HG02870 (cell line): ENCODE results near the gene NAV2.
"Not testable (repeated sequence)": the region's sequence is repeated elsewhere in the genome, so short reads cannot be mapped to it uniquely, and the experiment has no call there.

Experiments used
- ATAC-seq: cut with Tn5 transposase; IDR thresholded peaks from one replicate; pipeline ENCODE4 v1.9.1; 2021; ENCODE audit warnings: mild to moderate bottlenecking, moderate library complexity; ENCODE audit not compliant: unreplicated experiment

The NAV2 gene

DNA sequence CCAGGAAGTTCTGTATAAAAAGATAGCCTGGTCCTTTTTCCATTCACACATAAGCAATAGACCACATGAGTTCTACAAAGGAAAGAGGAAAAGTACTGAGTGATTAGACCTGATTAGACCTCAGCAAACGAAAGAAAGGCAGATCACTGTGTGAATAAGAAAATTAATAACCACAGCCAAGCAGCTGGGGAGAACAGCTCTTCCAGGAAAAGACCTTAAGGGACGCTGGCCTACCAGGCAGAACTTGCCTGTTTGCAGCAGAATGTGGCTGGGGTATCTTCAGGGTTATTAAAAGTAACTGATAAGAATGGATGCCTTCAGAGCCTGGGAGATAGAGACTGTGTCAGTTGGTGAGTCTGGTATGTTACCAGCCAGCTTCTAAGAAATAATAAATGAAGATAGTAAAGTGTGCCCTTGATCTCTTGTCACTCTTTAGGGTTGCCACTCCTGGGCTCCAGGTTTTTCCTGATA, 274.7 kb downstream of the NAV2 start:
- no peak for ATAC-seq

GRCh38 chr11:19988598-19988997, 276.0 kb downstream of the NAV2 start:
- no peak for ATAC-seq

DNA sequence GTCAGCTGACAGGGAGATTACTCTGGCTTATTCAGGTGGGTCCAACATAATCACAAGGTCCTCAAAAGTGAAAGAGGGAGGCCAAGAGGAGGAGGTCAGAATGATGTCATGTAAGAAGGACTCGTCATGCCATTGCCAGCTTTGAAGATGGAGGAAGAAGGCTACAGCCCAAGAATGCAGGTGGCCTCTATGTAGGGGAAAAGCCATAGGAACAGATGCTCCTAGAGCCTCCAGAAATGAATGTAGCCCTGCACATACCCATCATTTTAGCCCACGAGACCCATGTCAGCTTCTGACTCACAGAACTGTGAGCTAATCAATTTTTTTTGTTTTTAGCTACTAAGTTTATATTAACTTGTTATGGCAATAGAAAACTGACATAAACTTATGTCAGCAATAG, 276.6 kb downstream of the NAV2 start:
- no peak for ATAC-seq

GRCh38 chr11:19992162-19992561, 279.5 kb downstream of the NAV2 start:
- ATAC-seq: no peak

- ATAC-seq: no peak
These were observed 280.4 kb downstream of the NAV2 start for GRCh38 chr11:19992998-19993397.

- no peak for ATAC-seq
These were observed 282.0 kb downstream of the NAV2 start for GRCh38 chr11:19994672-19995071.

DNA sequence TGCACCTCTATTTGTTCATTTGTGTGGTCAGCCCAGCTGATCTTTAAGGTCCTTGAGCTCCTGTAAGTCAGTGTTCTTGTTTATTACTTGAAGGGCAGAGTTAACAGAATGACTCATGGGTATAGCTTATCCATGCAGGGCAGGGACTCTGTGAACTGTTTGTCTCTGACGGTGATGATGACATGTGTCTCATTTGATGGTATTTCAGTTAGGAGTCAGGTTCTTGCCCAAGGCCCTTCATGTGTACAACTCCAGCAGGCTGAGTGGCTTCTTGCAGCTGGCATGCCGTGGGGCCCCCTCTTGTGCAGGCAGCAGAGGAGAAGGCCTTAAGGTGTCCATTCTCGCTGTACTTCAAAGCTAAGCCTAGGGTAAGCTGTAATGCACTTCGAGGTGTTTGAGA, 282.5 kb downstream of the NAV2 start:
- no peak for ATAC-seq

DNA sequence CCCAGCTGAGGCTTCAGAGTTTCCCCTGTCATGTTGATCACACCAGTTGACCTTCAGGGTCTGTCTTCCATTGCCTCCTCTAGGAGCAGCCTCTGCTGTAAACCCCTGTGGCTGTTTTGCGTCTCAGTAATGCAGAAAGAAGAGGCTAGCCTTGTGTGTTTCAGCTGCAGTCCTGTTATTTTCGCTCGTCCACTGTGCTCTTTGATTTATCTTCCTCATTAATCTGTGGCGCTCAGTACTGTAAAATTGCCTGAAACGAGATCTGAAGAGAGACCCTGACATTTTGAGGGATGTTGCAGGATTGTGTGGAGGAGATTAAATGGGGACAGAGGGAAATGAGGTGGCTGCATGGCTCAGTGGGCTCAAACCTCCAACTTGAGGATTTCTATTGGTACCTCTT, 283.9 kb downstream of the NAV2 start:
- ATAC-seq: no peak

DNA sequence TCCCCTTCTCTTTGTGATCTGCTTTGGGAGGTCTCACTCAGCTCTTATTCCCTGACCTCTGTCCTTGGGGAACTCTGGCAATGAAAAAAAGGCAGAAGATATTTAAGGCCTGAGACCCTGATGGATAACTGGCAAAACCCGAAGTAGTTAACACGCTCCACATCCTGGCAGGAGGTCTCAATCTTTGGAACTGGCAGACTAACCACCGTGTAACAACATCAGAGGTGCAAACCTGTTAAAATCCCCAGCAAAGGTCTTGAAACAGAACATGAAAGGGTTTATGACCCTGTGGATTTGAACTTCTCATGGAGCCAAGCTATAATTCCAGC, 287.3 kb downstream of the NAV2 start:
- ATAC-seq: no peak

DNA sequence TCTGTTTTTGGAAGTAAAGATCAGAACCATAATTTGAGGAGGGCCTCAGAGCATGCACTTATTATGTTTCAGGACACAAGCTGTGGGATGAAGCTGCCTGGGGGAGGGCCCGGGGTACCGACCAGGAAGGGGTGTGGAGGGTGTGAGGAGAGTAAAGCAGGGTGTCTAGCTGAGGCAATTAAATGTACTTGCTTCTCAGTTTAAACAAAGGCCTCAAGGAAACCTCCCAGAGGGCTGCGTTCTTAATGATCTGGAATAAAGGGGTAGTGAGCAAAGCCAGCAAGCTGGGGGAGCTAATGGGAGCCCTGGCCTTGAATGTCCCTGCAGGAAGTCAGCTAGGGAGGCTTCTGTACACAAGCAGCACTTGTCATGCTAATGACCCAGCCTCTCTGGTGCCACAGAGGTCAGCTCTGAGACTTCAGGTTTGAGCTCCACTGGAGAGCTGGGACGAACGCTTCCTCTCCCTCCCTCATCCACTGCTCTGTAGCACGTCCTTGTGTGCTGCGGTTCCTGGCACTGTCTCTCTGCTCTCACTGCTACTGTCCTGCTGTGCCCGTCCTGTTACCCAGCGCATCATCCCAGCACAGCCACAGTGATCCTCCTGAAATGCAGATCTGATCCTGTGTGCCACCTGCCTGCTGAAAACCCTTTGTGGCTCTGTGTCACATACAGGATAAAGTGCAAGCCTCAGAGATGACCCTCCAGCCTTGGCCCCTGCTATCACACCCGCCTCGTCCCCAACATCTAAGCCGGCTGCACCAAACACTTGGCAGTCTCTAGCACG, 287.9 kb downstream of the NAV2 start:
- no peak for ATAC-seq

DNA sequence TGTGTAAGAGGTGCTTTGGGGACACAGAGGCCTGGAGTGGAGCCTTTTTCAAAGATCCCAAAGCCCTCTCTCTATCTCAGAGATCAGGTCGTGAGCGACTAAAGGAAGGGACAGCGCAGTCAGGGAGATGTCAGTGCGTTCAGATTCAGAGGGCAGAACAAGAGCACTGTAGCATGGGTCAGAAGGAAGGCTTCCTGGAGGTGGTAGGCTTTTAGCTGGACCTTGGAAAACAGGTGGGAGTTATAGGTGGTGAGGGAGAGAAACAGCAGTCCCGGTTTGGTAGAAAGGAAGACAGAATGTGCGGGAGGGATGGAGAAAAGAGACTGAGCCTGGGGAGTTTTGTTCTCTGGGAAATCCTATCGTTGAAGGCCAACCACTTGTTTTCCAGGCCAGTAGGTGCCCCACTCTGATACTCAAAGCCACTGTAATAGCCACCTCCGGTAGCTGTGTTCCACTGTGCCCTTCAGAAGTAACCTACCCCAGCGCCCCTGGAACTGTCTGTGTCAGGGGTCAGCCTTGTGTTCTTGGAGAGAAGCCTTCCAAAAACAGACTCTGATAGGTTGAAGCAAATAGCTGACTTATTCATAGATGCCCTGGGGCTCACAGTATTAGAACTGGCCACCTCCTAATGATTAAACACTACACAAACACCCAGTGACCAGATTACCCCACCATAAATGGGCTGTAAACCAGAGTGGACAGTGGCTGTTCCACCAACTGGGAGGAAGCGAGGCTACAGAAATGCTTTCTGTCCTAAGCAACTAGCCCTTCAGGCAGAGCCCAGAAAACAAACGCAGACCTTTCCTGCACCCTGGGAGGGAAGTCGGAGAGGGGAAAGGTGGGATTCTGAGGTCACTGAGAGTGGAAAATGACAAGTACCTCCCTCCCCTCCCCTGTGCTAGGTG, 289.9 kb downstream of the NAV2 start:
- no peak for ATAC-seq

DNA sequence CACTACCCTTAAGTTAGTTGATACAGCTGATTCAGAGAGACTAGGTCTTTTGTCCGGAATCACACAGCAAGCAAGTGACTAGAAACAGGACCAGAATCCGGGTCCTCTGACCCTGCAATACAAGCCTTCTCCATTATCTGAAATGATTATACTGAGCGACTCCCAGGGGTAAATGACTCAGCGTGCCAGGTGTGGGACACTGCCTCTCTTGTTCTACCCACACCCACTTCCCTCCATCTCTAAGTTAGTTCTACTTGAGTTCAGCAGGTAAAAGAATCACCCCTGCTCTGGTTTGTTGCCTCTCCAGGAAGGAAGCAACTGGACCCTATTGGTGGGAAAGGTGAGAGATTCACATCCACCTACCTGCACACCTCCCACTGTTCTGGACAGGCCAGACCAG, 290.7 kb downstream of the NAV2 start:
- ATAC-seq: no peak

DNA sequence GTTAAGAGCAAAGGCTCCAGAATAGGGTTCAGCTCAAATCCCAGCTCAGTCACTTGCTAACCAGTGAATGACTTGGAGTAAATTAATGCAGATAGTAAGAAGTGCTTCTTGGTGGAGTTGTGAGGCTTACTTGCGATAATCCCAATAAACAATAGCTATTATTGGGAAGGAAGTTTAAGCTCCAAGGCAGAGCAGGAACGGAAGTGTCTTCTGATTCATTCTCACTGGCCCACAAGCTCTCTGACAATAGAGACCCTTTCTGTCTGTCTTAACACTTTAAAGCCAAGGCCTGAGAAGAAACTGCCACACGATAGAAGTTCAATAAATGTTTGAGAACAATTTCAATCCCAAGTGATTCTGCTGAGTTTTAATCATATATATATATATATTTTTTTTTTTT, 292.2 kb downstream of the NAV2 start:
- ATAC-seq: no peak

DNA sequence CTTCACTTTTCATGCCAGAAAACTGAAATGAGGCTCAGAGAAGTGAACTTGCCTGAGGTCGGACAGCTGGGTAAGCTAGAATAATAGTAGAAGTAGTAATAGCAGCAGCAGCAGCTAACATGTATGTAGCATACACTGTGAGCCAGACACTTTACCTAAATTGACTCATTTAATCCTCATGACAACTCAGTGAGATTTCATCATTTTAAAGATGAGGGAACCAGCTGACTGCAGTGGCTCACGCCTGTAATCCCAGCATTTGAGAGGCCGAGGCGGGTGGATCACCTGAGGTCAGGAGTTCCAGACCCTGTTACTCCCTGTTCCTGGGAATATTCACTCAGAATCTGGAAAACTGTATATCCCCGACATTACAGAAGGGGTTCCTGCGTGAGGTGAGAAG, 293.1 kb downstream of the NAV2 start:
- ATAC-seq: no peak

DNA sequence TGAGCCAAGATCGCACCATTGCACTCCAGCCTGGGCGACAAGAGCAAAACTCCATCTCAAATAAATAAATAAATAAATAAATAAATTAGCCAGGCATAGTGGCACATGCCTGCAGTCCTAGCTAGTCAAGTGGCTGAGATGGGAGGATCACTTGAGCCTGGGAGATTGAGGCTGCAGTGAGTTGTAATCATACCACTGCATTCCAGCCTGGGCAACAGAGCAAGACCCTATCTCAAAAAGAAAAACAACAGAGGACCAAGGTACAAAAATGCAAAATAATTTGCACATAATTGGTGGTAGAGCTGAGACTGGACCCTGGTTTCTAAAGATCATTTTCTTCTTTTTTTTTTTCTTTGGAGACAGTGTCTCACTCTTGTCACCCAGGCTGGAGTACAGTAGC, 294.0 kb downstream of the NAV2 start:
- ATAC-seq: not testable (repeated sequence)

DNA sequence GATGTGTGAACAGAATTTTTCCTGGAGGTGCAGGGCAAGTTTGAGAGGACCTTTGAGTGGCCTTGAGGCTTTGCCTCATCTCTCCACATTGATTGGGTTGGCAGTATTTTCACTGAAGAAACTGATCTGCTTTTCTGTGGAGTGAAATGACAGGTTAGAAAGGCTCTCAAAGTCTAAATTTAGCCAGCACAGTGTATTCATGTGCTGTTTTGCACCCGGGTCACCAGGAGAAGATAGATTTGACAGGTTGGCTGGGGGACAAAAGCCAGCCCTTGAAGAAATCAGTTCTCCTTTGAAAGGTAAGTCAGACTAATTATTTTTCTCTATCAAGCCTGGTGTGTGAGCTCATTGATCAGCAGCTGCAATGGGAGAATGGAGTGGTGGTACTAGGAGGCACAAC, 294.7 kb downstream of the NAV2 start:
- ATAC-seq: no peak

DNA sequence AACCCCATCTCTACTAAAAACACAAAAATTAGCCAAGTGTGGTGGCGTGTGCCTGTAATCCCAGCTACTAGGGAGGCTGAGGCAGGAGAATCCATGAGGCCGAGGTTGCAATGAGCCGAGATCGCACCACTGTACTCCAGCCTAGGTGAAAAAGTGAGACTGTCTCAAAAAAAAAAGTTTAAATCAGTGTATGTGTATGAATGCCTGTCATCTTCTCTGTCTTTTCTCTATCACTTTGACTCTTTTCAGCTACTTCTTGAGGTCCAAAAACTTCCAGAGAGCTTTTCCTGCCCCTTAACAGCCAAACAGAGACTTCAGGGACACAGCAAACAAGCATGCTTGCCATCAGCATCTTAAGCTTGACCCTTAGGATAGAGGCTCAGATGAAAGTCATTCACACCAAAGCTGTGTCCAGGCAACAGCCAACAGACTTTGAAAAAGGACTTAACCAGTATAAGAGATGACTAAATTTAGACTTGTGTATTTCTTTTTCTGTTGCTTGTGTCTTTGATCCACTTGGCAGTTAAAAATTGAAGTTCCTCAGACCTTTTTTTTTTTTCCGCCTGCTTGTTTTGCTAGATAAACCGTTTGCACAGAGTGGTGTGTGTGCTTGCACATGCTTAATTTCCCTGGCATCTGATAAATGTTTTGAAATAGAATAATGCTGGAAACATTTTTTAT, 295.7 kb downstream of the NAV2 start:
- ATAC-seq: no peak

- ATAC-seq: no peak
These were observed 296.4 kb downstream of the NAV2 start for GRCh38 chr11:20008871-20009644.

DNA sequence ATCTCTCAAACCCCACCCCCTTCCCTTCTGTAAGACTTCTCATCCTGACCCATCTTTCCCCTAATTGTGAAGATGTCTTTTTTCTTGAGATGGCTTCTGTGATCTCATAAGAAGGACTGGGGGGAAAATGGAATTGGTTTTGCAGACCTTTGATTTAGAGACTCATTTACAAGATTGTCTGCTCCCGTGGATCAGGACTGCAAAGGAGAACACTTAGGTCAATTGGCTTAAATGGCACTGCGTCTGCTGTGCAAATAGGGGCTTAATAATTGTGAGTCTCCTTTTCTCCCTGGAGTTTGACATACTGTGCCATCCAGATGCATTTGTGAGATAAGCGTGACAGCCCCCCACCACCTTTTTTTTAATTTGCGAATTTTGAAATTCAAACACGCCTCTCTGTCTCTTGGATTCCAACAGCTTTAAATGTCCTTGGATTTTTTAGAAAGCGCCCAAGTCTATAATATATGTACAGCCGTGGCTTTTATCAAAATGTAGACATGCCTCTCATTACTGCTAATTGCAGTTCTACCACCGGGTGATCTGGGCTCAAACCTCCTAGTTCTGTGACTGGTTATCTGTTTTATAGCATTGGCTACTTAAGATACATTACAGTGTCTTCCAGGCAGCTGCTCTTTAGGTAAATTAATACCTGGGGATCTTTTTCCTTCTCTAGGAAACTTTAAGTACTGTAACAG, 297.7 kb downstream of the NAV2 start:
- ATAC-seq: no peak

- no peak for ATAC-seq
These were observed 298.2 kb downstream of the NAV2 start for GRCh38 chr11:20010851-20011225.
